Colon (tissue), 2 donors: ENCODE results near the gene PDP2.

ENCODE experiments used
- FAIRE-seq: peaks from 2 replicates; lab custom pipeline; 2012; peaks lifted over from hg19 to GRCh38; lab: Jason Lieb, UNC
- donor health status: control.
- donor health status: control.

The PDP2 gene

GRCh38 chr16:66880288-66881013 lies at the start of gene PDP2:
Gene PDP2 (plus strand): TSS chr16:66880515. CDS start chr16:66884285, 3,770 bp downstream.
- no peak for FAIRE-seq

- no peak for FAIRE-seq
Measured at GRCh38 chr16:66832190-66832589, 48.1 kb upstream of the PDP2 start.

- FAIRE-seq: no peak
Measured at GRCh38 chr16:66832661-66833305, 47.5 kb upstream of the PDP2 start.

GRCh38 chr16:66834746-66835145 lies 45.6 kb upstream of the PDP2 start:
- no peak for FAIRE-seq

DNA sequence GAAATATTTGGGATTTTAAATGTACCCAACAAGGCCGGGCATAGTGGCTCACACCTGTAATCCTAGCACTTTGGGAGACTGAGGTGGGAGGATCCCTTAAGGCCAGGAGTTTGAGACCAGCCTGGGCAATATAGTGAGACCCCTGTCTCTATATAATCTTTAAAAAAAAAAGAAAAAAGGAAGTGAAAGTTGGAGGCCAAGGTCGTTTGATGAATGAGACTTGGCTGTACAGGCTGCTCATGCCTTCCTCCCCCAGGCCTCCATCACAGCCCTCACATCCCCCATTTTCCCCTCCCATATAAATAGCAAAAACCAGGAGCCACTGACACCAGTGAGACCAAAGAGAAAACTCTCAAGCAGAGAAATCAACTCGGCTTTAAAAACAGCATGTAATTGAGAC lies 39.4 kb upstream of the PDP2 start:
- FAIRE-seq: no peak

DNA sequence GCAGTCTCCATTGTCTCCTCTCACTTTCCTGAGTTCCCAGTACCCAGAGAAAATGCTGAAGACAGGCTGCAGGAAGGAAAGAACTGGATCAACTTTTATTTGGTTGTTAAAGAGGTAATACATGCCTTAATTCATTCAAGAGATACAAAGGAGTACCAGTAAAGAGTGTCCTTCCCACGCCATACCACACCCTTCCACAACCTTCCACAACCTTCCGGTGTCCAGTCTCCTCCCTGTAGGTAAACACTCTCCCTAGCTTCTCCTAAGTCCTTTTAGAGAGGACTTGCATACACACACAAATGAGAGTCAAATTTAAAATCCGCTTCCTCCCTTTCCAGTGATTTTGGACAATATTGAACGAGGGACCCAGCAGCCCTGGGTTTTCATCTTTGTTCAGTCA lies 38.9 kb upstream of the PDP2 start:
- no peak for FAIRE-seq

GRCh38 chr16:66842765-66843164 lies 37.5 kb upstream of the PDP2 start:
- no peak for FAIRE-seq

DNA sequence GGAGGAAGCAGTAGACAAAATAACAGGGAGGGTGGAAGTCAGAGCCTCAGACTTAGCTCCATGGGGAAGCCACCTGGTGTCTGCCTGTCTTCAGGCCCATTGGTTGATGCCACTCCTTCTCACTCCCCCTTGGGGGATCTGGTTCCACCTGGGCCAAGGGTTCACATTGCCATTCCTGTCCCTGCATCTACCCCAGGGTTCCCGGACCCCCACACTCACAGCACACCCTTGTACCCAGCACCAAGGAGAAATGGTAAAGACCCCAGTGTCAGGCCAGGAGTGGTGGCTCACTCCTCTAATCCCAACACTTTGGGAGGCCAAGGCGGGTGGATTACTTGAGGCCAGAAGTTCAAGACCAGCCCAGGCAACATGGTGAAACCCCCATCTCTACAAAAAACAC lies 37.1 kb upstream of the PDP2 start:
- FAIRE-seq: no peak

GRCh38 chr16:66844009-66844341 lies 36.3 kb upstream of the PDP2 start:
- FAIRE-seq: no peak

- FAIRE-seq: no peak
Measured at GRCh38 chr16:66844342-66845079, 35.8 kb upstream of the PDP2 start, which contains the start of gene CA7. Gene CA7 (plus strand): TSS chr16:66844414. CDS start chr16:66844488, 74 bp downstream.

- FAIRE-seq: no peak
Measured at GRCh38 chr16:66845080-66845410, 35.3 kb upstream of the PDP2 start.

DNA sequence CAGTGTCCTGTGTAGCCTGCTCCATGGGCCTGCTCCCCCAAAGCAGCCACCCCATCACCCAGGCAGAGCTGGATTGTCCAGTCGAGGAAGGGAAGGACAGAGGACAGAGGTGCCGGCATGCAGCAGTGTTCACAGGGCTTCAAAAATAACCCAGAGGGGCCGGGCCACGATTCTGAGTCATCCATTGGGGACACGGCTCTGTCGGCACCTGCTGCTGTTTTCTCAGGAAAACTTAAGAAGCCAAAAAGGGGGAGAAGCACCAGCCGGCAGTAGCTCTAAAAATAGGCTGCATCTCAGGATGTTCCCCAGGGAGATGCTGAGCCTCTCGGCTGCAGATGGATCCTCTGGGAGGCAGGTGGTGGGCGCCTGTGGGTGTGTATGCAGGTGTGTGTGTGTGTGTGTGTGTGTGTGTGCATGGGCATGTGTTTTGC lies 34.5 kb upstream of the PDP2 start:
- no peak for FAIRE-seq

GRCh38 chr16:66846266-66846665 lies 34.0 kb upstream of the PDP2 start:
- no peak for FAIRE-seq

- no peak for FAIRE-seq
Measured at GRCh38 chr16:66846831-66847230, 33.5 kb upstream of the PDP2 start.

DNA sequence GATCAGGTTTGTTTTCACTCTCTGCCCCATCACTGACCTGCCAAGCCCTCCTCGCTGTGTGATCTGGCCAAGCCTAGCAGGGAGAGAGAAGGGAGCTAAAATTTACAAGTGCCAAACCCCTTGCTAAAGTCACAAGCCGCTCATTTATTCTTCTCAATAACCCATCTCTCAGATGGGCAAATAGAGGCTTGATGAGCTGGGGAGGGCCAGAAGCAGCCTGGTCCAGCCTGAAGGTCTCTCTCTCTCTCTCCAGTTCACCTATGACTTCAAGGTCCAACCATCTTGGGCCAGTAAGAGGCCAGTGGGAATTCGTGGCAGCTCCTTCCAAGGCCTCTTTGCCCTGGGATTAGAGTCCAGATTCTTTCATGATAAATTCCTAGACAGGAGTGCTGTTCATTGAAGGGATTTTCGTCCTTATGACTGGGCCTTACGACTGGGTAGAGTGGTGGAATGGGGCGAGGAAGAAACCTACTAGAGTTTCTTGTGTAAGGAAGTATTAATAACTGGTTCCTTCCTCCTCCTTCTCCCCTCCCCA lies 32.7 kb upstream of the PDP2 start:
- no peak for FAIRE-seq

DNA sequence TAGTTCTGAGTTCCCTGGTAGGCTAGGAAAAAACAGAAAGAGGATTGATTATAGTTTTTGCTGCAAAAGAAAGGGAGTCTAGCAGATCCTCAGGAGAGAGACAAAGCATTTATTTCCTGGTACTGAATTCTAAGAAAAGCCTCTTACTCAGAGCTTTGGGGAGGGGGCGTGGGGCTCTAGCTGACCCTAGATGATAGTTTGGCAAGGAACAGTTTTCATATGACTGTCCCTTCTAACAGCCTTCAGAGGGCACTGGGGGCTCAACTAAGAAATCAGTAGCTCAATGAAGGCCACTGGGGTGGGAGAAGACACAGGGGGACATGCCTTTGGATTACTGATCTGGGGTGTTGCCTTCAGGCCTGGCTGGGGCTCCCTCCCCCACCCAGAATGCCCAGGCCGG lies 32.1 kb upstream of the PDP2 start:
- no peak for FAIRE-seq

DNA sequence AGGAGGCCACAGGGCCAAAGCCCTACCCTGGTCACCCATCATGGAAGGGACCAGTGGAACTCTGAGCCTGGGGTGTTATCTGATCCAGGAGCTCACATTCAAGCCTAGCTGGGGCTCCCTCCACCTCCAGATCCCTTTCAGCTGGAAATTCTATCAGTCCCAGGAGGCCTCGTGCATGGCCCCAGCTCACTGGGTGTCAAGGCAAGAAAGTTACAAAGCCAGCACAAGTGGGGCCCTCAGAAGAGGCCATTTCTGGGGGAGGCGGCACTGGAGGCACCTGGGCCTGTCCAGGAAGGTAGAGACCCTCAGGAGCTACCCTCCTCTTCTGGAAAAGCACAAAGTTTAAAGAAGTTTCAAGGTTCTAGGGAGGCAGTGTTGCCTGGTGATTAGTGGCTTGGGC lies 31.3 kb upstream of the PDP2 start:
- FAIRE-seq: no peak

- no peak for FAIRE-seq
Measured at GRCh38 chr16:66849549-66849948, 30.8 kb upstream of the PDP2 start.

GRCh38 chr16:66850115-66850815 lies 30.1 kb upstream of the PDP2 start:
- no peak for FAIRE-seq

GRCh38 chr16:66851166-66851964 lies 28.9 kb upstream of the PDP2 start:
- FAIRE-seq: no peak

DNA sequence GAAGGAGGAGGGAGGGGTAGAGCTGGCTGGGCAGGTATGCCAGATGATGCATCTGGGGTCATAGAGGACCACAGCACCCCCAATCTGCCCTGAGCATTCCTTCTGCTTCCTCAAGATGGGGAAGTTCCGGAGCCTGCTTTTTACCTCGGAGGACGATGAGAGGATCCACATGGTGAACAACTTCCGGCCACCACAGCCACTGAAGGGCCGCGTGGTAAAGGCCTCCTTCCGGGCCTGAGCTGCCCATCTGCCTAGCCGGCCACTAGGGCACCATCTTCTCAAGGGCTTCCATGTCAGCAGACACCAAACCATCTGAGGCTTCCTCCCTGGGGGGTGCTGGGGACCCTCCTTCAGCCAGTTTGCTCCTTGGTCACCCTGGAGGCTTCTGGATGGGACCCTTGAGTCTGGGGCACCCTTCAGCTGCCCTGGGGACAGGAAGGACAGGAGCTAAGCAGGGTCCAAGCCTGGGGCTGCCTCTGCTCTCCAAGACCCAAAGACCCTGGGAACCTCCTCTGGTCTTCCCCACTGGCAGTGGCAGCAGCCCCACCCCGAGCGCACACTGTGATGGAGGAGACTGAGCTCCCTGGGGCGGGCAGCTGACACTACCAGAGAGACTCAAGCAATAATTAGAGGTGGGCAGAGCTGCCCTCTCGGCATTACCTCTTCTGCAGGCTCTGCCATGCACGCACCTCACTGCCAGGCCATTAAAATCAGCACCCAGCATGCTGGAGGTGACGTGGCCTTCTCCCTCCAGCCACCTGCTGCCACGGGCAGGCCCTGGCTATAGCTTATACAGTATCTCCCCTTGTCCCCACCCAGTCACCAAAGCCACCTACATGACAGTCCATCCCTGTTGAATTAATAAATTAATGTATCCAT lies 26.8 kb upstream of the PDP2 start:
- FAIRE-seq: no peak
